ENCODE results near the gene PPIF. TPM values are rescaled to one million over a fixed set of nuclear protein-coding genes. Genes with fewer than 3 reads are reported as not detected.

PPIF gene
- total and polyA plus RNA-seq, 2 of the 4 experiments (the other 2 are of a cell fraction): 29.2 to 130 TPM

- DNase-seq (no peak), ATAC-seq (ENCODE audit: low read depth) (no peak)
- Histone ChIP-seq H2AK5ac (ENCODE audit: low read depth, low read length) (peak overlapping the region; percentile 22; the same call in 1 of the 2 replicates), H4K8ac (ENCODE audit: low read depth in 2 of 2, low read length in 2 of 2) (no peak overlapping the region), H3K4me2 (ENCODE audit: low read depth, low read length) (no peak overlapping the region), H3K27me3 (ENCODE audit: control insufficient read depth, insufficient read depth, low read length) (no peaks in the 10 kb centered on the region), H3K9me1 (ENCODE audit: insufficient read depth, low read length) (peaks cover 22% of the 10 kb centered on the region), H2AFZ (replicated peaks; ENCODE audit: low read length, poor library complexity) (no peak overlapping the region), H3K9me3 (ENCODE audit: control insufficient read depth, insufficient read depth, low read length) (no peaks in the 10 kb centered on the region), H2BK5ac (ENCODE audit: low read depth, low read length, poor library complexity, severe bottlenecking) (no peak overlapping the region), H3K79me1 (ENCODE audit: low read depth in 1 of 2, low read length in 2 of 2) (peaks cover 17 to 28% of the 10 kb centered on the region in 2 experiments; a peak in 3 of 4 replicates), H3K9ac (ENCODE audit: low read depth, low read length) (no peak overlapping the region), H2AK9ac (replicated peaks; ENCODE audit: low read depth, low read length, poor library complexity) (no peak overlapping the region), H3K4me3 (ENCODE audit: insufficient read depth, low read depth, low read length) (no peak overlapping the region), H2BK120ac (ENCODE audit: low read depth, low read length) (no peak overlapping the region), H3K36me3 (ENCODE audit: control insufficient read depth, insufficient read depth, low read length) (peaks cover 12% of the 10 kb centered on the region), H2BK15ac (ENCODE audit: low read depth, low read length) (no peak overlapping the region), H4K20me1 (ENCODE audit: insufficient read depth, low read length) (peaks cover 23% of the 10 kb centered on the region), H3K56ac (ENCODE audit: extremely low read depth, insufficient read depth, low read length) (no peak overlapping the region), H2BK20ac (ENCODE audit: low read depth, low read length) (no peak overlapping the region), H3K4me1 (ENCODE audit: control insufficient read depth, insufficient read depth, low read length) (peaks cover 15% of the 10 kb centered on the region), H3K4ac (ENCODE audit: low read depth, low read length) (no peak overlapping the region; the same call in 1 of the 2 replicates), H4K5ac (ENCODE audit: low read depth, low read length) (no peak overlapping the region), H3K14ac (replicated peaks; ENCODE audit: low read depth, low read length) (no peak overlapping the region), H4K91ac (ENCODE audit: insufficient read depth, low read depth, low read length) (no peak overlapping the region), H3K23ac (ENCODE audit: low read depth, low read length) (no peak overlapping the region), H3K27ac (ENCODE audit: insufficient read depth, low read length) (no peak overlapping the region), H3K18ac (ENCODE audit: low read depth, low read length) (no peak overlapping the region)
- ChIA-PET CTCF (interaction anchor here (0.6 to 1.4 kb wide), 3 partner anchors 12 to 21 kb away, joined by 3 to 4 read pairs (median 4); no protein-coding TSS in a partner anchor), POLR2A (ENCODE audit: unreplicated experiment) (no interaction called here)
- BruUV-seq (replicated peaks): no TSS peak
- no CpG with 5 or more reads among the region's 5 CpGs for WGBS, 2 experiments (ENCODE audit: extremely low coverage in 2 of 2, insufficient read length in 1 of 2)
- in situ Hi-C loops (cut with MboI; ENCODE audit: low sequenced_read_pairs) (no loop called here), dilution Hi-C loops (cut with HindIII; ENCODE audit: low sequenced_read_pairs, unreplicated experiment) (no loop called here), intact Hi-C loops (cut with micrococcal nuclease) (no loop called here)
- TF ChIP-seq SMC3 (IDR thresholded peaks at IDR 0.05; ENCODE audit: low read depth, low read length) (no peak), RAD21 (IDR thresholded peaks at IDR 0.05; ENCODE audit: low read length) (no peak), MAFK (IDR thresholded peaks at IDR 0.05; ENCODE audit: low read depth, low read length) (no peak), CHD1 (IDR thresholded peaks at IDR 0.05; ENCODE audit: low read depth, low read length) (no peak), NFE2L2 (IDR thresholded peaks at IDR 0.05; ENCODE audit: low read depth, low read length) (no peak), BHLHE40 (IDR thresholded peaks at IDR 0.05; ENCODE audit: low read depth, low read length) (no peak), FOS (IDR thresholded peaks at IDR 0.05; ENCODE audit: low read depth, low read length) (no peak), POLR2A (IDR thresholded peaks at IDR 0.05; ENCODE audit: low read depth, low read length) (no peak), RFX5 (IDR thresholded peaks at IDR 0.05; ENCODE audit: low read depth, low read length) (no peak), CEBPB (IDR thresholded peaks at IDR 0.05; ENCODE audit: low read depth, low read length) (no peak), MAZ (IDR thresholded peaks at IDR 0.05; ENCODE audit: borderline replicate concordance, low read depth, low read length) (no peak), USF2 (IDR thresholded peaks at IDR 0.05; ENCODE audit: low read depth, low read length) (no peak), RCOR1 (IDR thresholded peaks at IDR 0.05; ENCODE audit: insufficient replicate concordance, low read length) (no peak)
- TF ChIP-seq, protein P1, sequence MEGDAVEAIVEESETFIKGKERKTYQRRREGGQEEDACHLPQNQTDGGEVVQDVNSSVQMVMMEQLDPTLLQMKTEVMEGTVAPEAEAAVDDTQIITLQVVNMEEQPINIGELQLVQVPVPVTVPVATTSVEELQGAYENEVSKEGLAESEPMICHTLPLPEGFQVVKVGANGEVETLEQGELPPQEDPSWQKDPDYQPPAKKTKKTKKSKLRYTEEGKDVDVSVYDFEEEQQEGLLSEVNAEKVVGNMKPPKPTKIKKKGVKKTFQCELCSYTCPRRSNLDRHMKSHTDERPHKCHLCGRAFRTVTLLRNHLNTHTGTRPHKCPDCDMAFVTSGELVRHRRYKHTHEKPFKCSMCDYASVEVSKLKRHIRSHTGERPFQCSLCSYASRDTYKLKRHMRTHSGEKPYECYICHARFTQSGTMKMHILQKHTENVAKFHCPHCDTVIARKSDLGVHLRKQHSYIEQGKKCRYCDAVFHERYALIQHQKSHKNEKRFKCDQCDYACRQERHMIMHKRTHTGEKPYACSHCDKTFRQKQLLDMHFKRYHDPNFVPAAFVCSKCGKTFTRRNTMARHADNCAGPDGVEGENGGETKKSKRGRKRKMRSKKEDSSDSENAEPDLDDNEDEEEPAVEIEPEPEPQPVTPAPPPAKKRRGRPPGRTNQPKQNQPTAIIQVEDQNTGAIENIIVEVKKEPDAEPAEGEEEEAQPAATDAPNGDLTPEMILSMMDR (conservative IDR thresholded peaks at IDR 0.05; ENCODE audit: low read depth, low read length): no peak
- TF ChIP-seq, protein P2, sequence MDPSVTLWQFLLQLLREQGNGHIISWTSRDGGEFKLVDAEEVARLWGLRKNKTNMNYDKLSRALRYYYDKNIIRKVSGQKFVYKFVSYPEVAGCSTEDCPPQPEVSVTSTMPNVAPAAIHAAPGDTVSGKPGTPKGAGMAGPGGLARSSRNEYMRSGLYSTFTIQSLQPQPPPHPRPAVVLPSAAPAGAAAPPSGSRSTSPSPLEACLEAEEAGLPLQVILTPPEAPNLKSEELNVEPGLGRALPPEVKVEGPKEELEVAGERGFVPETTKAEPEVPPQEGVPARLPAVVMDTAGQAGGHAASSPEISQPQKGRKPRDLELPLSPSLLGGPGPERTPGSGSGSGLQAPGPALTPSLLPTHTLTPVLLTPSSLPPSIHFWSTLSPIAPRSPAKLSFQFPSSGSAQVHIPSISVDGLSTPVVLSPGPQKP (IDR thresholded peaks at IDR 0.05; ENCODE audit: borderline replicate concordance, low read depth, low read length): no peak
Observed at GRCh38 chr10:79345241-79346011, 1.8 kb upstream of the PPIF start.
